AG08395 (cell line): ENCODE measurements around the gene TNNI2.
"Not testable (repeated sequence)": the region's sequence is repeated elsewhere in the genome, so short reads cannot be mapped to it uniquely, and the experiment has no call there.

ENCODE experiments used
- DNase-seq: peaks from one replicate; pipeline ENCODE4 v3.0.0; 2012; ENCODE audit warnings: mixed read lengths, low spot score

The TNNI2 gene

DNA sequence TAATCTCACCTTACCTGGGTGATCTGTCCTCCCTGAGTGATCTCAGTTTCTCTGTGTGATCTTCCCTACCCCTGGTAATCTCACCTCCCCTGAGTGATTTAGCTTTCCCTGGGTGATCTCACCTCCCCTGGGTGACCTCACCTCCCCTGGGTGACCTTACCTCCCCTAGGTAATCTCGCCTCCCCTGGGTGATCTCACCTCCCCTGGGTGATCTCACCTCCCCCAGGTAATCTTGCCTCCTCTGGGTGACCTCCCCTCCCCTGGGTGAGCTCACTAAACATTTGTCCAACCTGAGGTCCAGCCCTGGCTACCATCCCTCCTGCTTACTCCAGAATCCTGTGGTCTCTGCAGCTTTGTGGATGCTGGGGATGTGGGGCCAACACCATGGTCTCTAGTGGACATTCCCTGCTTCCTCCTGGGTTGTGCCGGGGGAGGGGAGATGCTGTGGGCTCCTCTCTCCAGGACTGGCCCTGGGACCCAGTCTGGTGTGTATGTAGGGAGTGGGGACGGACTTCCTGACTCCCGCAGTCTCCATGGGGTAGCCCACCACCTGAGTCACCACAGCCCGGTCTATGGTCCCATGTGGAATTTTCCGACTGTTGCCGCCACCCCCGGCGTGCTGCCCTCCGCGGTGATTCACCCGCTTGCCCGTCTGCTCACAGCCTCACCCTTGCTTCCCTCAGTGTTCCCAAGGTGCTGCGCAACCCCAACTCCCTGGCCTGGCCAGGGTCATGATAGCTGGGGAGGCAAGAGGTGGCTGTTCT, 24.0 kb downstream of the TNNI2 start:
- no peak for DNase-seq

- DNase-seq = peak; percentile 97
Measured at GRCh38 chr11:1863352-1864216, 24.8 kb downstream of the TNNI2 start.

- peak; percentile 29 for DNase-seq
Measured at GRCh38 chr11:1864231-1864630, 25.4 kb downstream of the TNNI2 start.

DNA sequence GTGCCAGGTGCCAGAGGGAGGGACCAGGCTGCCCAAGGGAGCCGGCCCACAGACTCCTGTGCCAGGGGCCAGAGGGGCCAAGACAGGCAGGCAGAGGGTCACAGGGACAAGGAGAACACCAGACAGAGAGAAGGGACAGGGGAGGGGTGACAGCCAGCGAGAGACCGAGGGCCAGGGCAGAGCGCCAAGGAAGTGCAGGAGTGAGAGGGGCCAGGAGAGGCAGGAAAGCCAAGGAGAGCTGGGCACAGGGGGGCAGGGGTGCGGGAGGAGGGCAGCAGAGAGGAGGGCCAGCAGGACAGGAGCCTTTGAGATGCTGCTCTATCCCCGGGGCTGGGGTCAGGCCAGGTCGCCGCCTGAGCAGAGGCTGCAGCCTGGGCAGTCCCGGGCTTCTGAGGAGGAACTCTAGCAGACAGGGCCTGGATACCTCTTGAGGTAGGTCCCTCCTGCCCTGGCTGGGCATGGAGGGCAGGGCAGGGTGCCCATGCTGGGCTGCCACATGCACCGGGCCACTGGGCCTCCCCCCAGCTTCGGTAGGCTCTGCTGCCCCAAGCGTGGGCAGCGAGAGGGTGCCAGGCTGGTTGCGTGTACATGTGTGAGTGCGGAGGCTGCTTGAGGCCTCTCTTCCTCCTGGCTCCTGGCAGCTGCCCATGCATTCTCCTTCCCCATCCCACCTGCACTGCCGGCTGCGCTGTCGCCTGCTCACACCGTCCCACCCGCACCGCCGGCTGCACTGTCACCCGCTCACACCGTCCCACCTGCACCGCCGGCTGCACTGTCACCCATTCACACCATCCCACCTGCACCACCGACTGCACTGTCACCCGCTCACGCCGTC, 26.3 kb downstream of the TNNI2 start:
- DNase-seq = no peak

- DNase-seq = no peak
Measured at GRCh38 chr11:1866226-1866625, 27.4 kb downstream of the TNNI2 start.

GRCh38 chr11:1866776-1867175, 28.0 kb downstream of the TNNI2 start:
- no peak for DNase-seq

DNA sequence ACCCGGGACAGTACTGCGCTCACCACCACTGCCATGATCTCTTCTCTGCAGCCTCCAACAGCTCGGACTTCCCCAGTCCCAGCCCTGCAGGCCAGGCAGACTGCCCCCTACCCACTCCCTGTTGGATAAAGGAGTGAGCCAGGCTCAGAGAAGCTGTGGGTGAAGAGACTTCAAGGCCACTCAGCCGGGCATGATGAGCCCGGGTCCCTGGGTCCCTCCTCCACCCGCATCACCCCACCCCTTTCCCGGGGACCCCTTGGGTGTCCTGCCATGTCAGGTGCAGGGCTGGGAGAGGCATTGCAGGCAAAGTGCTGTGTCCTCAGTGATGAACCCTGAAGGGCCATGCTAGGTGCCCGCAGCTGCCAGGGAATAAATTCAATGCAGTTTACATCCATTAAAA, 28.6 kb downstream of the TNNI2 start:
- no peak for DNase-seq

- DNase-seq = no peak
Measured at GRCh38 chr11:1868056-1868635, 29.4 kb downstream of the TNNI2 start.

DNA sequence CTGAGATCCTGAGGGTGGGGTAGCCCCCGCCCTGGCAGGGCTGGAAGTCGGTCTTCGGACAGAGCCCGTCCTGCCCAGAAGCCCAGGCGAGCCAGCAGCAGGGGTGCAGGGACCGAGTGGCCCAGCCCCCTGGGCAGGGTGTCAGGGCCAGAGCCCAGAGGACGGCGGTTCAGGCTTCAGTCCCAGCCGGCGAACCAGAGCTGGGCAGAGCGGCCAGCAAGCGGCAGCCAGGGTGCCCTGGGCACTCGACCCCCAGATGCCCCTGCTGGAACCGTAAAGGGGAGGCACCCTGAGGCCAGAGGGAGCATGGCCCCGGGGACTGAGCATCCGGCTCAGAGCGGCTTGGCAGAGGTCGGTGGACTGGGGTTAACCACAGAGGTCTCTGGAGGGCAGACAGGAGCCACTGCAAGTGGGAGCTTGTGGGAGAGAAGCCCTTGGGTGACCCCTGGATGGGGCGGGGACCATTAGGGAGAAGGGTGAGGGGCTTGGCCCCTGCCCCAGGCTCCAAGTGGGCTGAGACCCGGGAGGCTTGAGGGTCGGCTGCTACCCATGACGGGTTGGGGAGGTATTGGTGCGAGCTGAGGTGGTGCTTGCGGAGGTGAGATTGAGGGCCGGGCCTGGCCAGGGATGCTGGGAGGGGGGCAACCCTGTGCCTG, 30.0 kb downstream of the TNNI2 start:
- no peak for DNase-seq

GRCh38 chr11:1869427-1870325, 30.9 kb downstream of the TNNI2 start:
- peak; percentile 41 for DNase-seq

- DNase-seq = no peak
Measured at GRCh38 chr11:1870326-1870696, 31.5 kb downstream of the TNNI2 start.

GRCh38 chr11:1870721-1871466, 32.1 kb downstream of the TNNI2 start:
- peak; percentile 46 for DNase-seq

GRCh38 chr11:1871531-1871930, 32.8 kb downstream of the TNNI2 start:
- DNase-seq = no peak

DNA sequence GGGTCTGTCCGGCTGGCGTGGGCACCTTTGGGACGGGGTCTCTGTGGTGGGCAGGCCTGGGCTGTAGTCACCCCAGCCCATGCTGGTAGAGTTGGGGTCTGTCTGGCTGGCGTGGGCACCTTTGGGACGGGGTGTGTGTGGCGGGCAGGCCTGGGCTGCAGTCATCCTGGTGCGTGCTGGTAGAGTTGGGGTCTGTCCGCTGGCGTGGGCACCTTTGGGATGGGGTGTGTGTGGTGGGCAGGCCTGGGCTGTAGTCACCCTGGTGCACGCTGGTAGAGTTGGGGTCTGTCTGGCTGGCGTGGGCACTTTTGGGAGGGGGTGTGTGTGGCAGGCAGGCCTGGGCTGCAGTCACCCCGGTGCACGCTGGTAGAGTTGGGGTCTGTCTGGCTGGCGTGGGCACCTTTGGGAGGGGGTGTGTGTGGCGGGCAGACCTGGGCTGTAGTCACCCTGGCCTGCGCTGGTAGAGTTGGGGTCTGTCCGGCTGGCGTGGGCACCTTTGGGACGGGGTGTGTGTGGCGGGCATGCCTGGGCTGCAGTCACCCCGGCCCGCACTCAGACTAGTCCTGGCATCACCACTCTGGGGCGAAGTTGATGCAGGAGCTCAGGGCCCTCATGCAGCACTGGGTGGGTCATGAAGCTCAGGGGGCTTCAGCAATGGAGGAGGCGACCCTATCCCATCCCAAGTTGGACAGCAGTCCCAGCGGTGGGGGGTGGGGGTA, 33.6 kb downstream of the TNNI2 start:
- DNase-seq = no peak

- no peak for DNase-seq
Measured at GRCh38 chr11:1873048-1873812, 34.4 kb downstream of the TNNI2 start.

DNA sequence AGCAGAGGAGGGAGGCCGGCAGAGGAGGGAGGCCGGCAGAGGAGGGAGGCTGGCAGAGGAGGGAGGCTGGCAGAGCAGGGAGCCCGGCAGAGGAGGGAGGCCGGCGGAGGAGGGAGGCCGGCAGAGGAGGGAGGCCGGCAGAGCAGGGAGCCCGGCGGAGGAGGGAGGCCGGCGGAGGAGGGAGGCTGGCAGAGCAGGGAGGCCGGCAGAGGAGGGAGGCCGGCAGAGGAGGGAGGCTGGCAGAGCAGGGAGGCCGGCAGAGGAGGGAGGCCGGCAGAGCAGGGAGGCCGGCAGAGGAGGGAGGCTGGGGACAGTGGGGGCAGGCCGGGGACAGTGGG, 35.0 kb downstream of the TNNI2 start:
- not testable (repeated sequence) for DNase-seq

DNA sequence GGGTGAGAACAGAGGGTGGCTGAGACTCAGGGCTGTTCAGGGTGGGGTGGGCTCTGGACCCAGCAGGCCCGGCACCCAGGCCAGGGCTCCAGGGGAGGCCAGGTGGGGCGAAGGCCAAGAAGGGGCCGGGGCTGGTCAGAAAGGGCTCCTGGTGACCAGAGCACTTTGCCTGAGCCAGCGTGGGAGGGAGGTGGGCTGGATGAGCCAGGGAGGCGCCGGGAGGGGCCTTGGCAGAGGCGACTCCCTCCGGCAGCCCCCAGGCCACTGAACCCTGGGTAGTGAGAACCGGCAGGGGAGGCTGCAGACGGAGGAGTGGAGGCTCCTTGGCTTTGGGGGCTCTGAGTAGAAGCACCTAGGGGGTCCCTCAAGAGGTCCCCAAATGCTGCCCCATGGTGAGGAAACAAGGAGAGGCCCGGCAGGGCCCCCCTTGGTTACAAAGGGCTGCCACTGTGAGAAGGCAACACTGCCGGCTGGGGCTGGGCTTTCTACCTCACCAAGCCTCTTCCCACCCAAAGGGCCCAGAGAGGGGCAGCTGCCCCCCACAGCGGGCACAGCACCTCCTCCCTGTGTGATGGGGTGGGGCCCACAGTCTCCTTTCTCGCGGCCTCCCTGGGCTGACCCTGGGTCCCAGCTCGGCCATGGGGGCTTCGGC, 35.8 kb downstream of the TNNI2 start:
- not testable (repeated sequence) for DNase-seq
